HG02759 (cell line): Measurements from ENCODE around the gene LRRC9.
"Not testable (repeated sequence)": the region's sequence is repeated elsewhere in the genome, so short reads cannot be mapped to it uniquely, and the experiment has no call there.

ENCODE experiments used
- ATAC-seq: cut with Tn5 transposase; IDR thresholded peaks from one replicate; pipeline ENCODE4 v1.9.1; 2021; ENCODE audit warnings: mild to moderate bottlenecking, moderate library complexity; ENCODE audit not compliant: unreplicated experiment

The LRRC9 gene

GRCh38 chr14:59952141-59952540, 32.2 kb downstream of the LRRC9 start:
- ATAC-seq = not testable (repeated sequence)

- ATAC-seq = not testable (repeated sequence)
These were observed 37.9 kb downstream of the LRRC9 start for GRCh38 chr14:59957890-59958289.

DNA sequence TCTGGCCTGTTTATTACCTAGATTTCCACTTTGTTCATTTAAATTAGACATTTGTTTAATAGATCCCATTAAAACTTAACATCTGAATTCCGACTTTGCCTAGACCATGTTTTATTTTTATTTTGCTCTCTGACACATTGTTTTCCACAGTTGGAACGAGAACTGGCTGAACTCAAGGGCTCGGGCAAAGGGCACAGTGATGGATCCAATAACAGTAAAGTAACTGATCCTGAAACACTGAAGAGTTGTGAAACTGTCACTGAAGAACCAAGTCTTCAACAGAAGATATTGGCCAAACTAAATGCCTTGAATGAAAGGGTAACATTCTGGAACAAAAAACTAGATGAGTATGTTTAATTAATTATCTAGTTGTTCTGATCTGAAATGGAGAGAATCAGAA, 39.7 kb downstream of the LRRC9 start:
- no peak for ATAC-seq

GRCh38 chr14:59961518-59962062, 41.6 kb downstream of the LRRC9 start:
- ATAC-seq = no peak

- peak; percentile 16 for ATAC-seq
These were observed 44.5 kb downstream of the LRRC9 start for GRCh38 chr14:59964251-59965007.

DNA sequence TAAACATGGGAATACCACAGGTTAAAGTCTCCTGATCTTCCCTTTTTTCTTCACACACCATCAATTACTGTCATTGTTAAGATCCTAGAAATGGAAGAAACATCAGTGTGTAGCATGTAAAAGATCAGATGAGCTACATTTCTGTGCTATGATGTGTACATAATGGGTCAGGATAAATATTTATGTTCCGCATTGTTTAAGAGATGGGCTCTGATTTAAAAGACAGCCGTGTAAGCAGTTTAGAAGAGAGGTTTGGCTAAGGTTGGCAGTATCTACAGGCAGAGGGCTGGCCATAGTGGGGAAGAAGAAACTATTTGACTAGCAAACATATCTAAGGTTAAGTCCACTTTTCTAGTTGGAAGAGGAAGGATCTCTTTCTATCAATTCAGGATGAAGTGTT, 49.4 kb downstream of the LRRC9 start:
- ATAC-seq = no peak

- no peak for ATAC-seq
These were observed 61.6 kb downstream of the LRRC9 start for GRCh38 chr14:59981564-59981963.

DNA sequence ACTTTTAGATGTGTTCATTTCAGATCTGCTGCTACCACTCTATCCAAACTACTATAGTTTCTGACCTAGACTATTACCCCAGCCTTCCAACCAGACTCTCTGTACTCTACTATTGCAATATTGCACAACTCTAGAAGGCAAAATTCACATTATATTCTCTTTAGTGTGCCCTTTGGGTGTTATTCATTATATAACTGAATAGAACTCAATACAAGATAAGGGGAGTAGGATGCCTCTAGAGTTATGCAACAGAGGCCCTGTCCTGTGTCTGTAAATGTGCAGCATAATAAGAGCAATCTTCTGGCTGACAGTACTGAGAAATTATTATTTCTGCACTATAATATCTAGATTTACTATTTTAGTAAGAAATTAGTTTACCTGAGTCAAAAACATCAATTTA, 63.1 kb downstream of the LRRC9 start:
- no peak for ATAC-seq

DNA sequence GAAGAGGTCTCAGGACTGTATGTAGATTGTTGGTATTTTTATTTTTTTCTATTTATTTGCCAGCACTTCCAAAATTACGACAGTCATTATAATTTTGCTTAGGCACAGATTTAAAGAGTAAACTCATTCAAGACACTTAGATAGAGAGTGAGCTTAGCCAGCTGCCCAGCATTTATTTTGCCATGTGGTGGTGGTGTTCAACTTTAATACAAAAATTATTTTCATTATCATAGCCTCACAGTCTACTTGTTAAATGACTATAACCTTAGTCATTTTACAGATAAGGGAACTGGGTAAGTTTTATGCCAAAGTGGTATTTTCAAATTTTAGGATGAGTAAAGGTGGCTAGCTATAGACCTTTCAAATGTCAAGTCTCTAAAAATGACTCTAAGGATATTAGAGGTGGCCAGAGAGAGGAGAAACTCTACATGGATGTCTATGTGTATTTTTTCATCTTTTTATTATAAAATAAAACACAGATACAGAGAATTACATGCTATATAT, 66.7 kb downstream of the LRRC9 start:
- ATAC-seq = no peak

DNA sequence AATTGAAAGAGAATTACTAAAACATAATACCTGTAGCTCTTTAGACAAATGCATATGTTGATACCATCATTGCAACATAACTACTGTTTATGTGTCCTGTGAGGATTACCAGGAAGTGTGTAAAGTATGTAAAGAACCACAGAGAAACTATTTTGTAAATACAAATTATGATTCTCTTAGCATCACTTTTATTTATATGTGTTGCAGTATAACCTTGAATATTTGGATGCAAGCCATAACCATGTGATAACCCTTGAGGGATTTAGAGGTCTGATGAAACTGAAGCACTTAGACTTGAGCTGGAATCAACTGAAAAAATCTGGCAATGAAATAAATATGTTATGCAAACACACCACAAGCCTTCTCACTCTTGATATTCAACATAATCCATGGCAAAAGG, 77.5 kb downstream of the LRRC9 start:
- ATAC-seq = no peak

DNA sequence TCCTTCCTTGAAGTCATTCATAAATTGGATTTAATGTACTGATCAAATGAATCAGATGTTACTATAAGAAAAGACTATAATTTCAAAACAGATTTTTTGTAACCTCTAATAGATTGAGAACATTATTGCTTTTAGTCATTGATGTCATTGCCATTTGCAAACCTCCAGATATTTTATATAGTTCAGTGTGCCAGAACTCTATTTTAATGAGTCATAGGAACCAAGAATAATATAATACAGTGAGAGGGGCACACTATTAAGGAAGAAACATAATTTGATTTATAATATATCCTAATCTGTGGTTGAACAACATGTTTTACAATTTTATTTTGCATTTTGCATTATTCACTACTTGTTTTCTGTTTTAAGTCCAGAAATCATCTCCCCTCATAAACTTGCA, 78.0 kb downstream of the LRRC9 start:
- no peak for ATAC-seq

DNA sequence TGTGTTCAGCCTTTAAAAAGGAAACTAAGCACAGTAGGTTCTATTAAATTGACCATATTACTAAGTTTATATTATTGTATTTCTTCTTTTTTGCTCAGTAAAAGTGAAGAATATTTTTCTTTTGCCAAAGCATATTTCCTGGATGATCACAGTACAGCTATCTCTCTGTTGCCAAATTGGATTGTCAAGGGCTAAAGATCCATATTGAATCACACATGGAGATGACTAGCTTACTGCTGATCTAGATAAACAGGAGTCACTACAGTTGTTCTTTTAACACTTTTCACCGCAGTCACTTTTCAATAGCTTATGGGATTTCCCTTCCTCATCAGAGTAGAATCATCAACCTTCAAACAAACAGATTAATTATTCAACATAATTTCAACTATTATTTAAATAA, 78.6 kb downstream of the LRRC9 start:
- no peak for ATAC-seq

DNA sequence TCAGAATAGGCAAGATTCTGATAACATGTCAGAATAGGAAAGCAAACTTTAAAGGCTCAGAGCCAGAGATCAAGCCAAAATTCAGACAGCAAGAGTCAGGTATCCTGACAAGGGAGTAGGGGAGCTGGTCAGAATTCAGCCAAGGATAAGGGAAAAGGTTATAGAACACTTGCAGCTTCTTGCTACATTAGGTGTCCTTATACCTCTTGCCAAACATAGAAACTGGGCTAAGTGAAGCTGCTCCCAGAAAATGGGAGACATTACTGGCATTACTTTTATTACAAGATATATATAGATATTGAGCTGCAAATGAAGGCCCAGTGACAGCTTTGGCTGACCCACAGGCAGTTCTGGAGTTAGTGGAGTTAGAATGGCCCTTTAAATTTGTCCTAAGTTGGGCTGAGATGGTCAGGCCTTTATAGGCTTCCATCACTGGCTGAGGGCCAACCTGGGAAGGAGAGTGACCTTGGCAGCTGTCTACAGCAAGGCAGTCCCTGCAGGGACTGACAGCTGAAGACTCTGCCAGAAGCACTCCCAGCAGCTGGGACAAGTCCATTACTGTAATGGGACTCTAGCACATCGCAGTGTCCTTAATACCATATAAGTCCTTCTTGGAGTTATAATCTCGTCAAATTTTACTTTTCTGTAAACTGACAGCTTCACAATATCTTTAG, 83.0 kb downstream of the LRRC9 start:
- no peak for ATAC-seq

DNA sequence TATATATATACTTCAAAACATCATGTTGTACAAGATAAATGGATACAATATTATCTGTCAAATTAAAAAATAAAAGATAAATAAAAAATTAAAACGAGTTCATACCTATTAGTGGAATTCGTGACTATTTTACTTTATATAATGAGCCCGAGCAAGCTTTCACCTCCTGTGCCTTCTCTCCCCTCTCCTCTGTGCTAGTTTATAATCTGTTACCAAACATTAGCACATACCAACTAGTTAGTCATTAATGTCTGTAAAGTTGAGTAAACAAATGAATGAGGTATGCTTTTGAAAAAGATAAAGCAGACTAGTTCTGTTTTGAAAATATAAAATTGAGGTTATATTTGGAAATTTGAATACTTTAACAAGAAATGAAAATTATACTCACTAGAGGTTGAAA, 84.0 kb downstream of the LRRC9 start:
- ATAC-seq = no peak

- no peak for ATAC-seq
These were observed 88.1 kb downstream of the LRRC9 start for GRCh38 chr14:60008042-60008441.

DNA sequence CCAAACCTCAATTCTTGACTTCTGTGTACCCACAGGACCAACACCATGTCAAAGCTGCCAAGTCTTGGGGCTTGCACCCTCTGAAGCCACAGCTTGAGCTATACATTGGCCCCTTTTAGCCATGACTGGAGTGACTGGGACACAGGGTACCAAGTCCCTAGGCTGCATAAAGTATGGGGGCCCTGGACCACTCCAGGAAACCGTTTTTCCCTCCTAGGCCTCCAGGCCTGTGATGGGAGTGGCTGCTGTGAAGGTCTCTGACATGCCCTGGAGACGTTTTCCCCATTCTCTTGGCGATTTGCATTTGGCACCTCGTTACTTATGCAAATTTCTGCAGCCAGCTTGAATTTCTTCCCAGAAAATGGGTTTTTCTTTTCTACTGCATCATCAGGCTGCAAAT, 90.3 kb downstream of the LRRC9 start:
- ATAC-seq = not testable (repeated sequence)

DNA sequence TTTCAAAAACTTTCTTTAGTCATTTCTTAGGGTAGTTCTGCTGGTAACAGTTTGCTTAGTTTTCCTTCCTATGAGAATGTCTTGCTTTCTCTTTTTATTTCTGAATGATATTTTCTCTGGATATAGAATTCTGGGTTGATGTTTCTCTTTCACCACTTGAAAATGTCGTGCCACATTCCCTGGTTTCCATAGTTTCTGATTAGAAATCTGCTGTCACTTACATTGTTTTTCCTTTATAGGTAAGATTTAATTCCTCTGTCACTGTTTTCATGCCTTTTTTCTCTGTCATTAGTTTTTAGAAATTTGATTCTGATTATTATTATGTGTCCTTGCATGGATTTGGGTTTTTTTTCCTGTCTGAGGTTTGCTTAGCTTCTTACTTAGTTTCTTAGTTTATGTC, 94.5 kb downstream of the LRRC9 start:
- no peak for ATAC-seq

GRCh38 chr14:60021619-60022018, 101.7 kb downstream of the LRRC9 start:
- no peak for ATAC-seq

- no peak for ATAC-seq
These were observed 105.6 kb downstream of the LRRC9 start for GRCh38 chr14:60025571-60025970.

- ATAC-seq = no peak
These were observed 115.2 kb downstream of the LRRC9 start for GRCh38 chr14:60035177-60035576.

DNA sequence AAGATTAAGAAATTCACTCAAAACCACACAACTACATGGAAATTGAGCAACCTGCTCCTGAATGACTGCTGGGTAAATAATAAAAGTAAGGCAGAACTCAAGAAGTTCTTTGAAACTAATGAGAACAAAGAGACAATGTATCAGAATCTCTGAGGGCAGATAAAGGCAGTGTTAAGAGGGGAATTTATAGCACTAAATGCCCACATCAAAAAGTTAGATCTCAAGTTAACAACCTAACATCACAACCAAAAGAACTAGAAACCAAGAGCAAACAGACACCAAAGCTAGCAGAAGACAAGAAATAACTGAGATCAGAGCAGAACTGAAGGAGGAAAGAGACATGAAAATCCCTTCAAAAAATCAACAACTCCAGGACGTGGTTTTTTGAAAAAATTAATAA, 128.0 kb downstream of the LRRC9 start:
- ATAC-seq = not testable (repeated sequence)

GRCh38 chr14:60051721-60052221, 131.8 kb downstream of the LRRC9 start:
- no peak for ATAC-seq
